ENCODE data around the gene IPPK. TPM values are rescaled to one million over a fixed set of nuclear protein-coding genes. Genes with fewer than 3 reads are reported as not detected.
A peak's percentile ranks its signal among the peaks of the same experiment; 100 is the strongest.

IPPK gene
- total and polyA plus RNA-seq, 2 of the 4 experiments (the other 2 are of a cell fraction): 25.1 to 26.8 TPM

- Histone ChIP-seq H4K91ac (ENCODE audit: insufficient read depth, low read depth, low read length) (no peak overlapping the region), H2AK5ac (ENCODE audit: low read depth, low read length) (no peak overlapping the region), H3K23ac (ENCODE audit: low read depth, low read length) (no peak overlapping the region; the same call in 1 of the 2 replicates), H3K18ac (ENCODE audit: low read depth, low read length) (no peak overlapping the region), H4K8ac (ENCODE audit: low read depth in 2 of 2, low read length in 2 of 2) (no peak overlapping the region), H3K27me3 (ENCODE audit: control insufficient read depth, insufficient read depth, low read length) (no peaks in the 10 kb centered on the region), H3K56ac (ENCODE audit: extremely low read depth, insufficient read depth, low read length) (no peak overlapping the region), H4K20me1 (ENCODE audit: insufficient read depth, low read length) (no peaks in the 10 kb centered on the region), H3K36me3 (ENCODE audit: control insufficient read depth, insufficient read depth, low read length) (peaks cover 17% of the 10 kb centered on the region), H4K5ac (ENCODE audit: low read depth, low read length) (no peak overlapping the region), H3K9ac (ENCODE audit: low read depth, low read length) (no peak overlapping the region), H3K4ac (ENCODE audit: low read depth, low read length) (0 out of 2 replicates have a peak overlapping the region, but pooled peaks have one; percentile 0), H3K9me3 (ENCODE audit: control insufficient read depth, insufficient read depth, low read length) (no peaks in the 10 kb centered on the region; the same call in 1 of the 2 replicates), H2AFZ (replicated peaks; ENCODE audit: low read length, poor library complexity) (no peak overlapping the region), H2AK9ac (replicated peaks; ENCODE audit: low read depth, low read length, poor library complexity) (no peak overlapping the region), H3K79me1 (ENCODE audit: low read depth in 1 of 2, low read length in 2 of 2) (no peaks in the 10 kb centered on the region; a peak in 1 of 4 replicates), H3K27ac (ENCODE audit: insufficient read depth, low read length) (no peak overlapping the region), H2BK5ac (ENCODE audit: low read depth, low read length, poor library complexity, severe bottlenecking) (no peak overlapping the region), H2BK15ac (ENCODE audit: low read depth, low read length) (no peak overlapping the region), H3K4me1 (ENCODE audit: control insufficient read depth, insufficient read depth, low read length) (peaks cover 3% of the 10 kb centered on the region), H2BK120ac (ENCODE audit: low read depth, low read length) (no peak overlapping the region; the same call in 1 of the 2 replicates), H3K9me1 (ENCODE audit: insufficient read depth, low read length) (peaks cover 14% of the 10 kb centered on the region), H3K14ac (replicated peaks; ENCODE audit: low read depth, low read length) (no peak overlapping the region), H3K4me2 (ENCODE audit: low read depth, low read length) (no peak overlapping the region), H2BK20ac (ENCODE audit: low read depth, low read length) (no peak overlapping the region), H3K4me3 (ENCODE audit: insufficient read depth, low read depth, low read length) (no peak overlapping the region)
- WGBS, 2 experiments (ENCODE audit: extremely low coverage in 2 of 2, insufficient read length in 1 of 2): 47% methylated on average over 3 of the region's 11 CpGs; no CpG with 5 or more reads in 1 of the 2 experiments
- ATAC-seq (ENCODE audit: low read depth) (peak; percentile 22), DNase-seq (no peak)
- TF ChIP-seq CTCF (conservative IDR thresholded peaks at IDR 0.05; ENCODE audit: low read depth, low read length) (no peak), CHD1 (IDR thresholded peaks at IDR 0.05; ENCODE audit: low read depth, low read length) (no peak), NFE2L2 (IDR thresholded peaks at IDR 0.05; ENCODE audit: low read depth, low read length) (no peak)
- TF ChIP-seq, protein P1, sequence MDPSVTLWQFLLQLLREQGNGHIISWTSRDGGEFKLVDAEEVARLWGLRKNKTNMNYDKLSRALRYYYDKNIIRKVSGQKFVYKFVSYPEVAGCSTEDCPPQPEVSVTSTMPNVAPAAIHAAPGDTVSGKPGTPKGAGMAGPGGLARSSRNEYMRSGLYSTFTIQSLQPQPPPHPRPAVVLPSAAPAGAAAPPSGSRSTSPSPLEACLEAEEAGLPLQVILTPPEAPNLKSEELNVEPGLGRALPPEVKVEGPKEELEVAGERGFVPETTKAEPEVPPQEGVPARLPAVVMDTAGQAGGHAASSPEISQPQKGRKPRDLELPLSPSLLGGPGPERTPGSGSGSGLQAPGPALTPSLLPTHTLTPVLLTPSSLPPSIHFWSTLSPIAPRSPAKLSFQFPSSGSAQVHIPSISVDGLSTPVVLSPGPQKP (IDR thresholded peaks at IDR 0.05; ENCODE audit: borderline replicate concordance, low read depth, low read length): no peak
- ChIA-PET CTCF (interaction anchor here (1.2 kb wide), 1 partner anchor 283 kb away, joined by 4 read pairs; the partner anchor contains the start of genes CENPP and NOL8), POLR2A (ENCODE audit: unreplicated experiment) (no interaction called here)
- in situ Hi-C loops (cut with MboI; ENCODE audit: low sequenced_read_pairs) (no loop called here), intact Hi-C loops (cut with micrococcal nuclease) (no loop called here), dilution Hi-C loops (cut with HindIII; ENCODE audit: low sequenced_read_pairs, unreplicated experiment) (no loop called here)
- no TSS peak for BruUV-seq (replicated peaks)
Measured at GRCh38 chr9:92608909-92609445, 61.0 kb downstream of the IPPK start.
